Neuron (in vitro differentiated cells): Measurements from ENCODE around the gene GMPS.
"Not testable (repeated sequence)": the region's sequence is repeated elsewhere in the genome, so short reads cannot be mapped to it uniquely, and the experiment has no call there.

Source experiments
- H2AFZ ChIP-seq: one replicate; pipeline ENCODE4 v1.6.1; 2013; ENCODE audit warnings: low read depth, mild to moderate bottlenecking, inconsistent platforms, low read length, moderate library complexity
- H3K27me3 ChIP-seq: one replicate; pipeline ENCODE4 v1.6.1; 2013; ENCODE audit warnings: low read length; ENCODE audit not compliant: insufficient read depth
- H3K36me3 ChIP-seq: one replicate; pipeline ENCODE4 v1.6.1; 2013; ENCODE audit warnings: low read length; ENCODE audit not compliant: insufficient read depth
- H3K4me1 ChIP-seq: one replicate; pipeline ENCODE4 v1.6.1; 2013; ENCODE audit warnings: low read length; ENCODE audit not compliant: insufficient read depth
- H3K4me3 ChIP-seq: 2 replicates; pipeline ENCODE4 v1.5.1; 2013; ENCODE audit warnings: mild to moderate bottlenecking, low read length, moderate library complexity
- H3K9me3 ChIP-seq: one replicate; pipeline ENCODE4 v1.6.1; 2013; ENCODE audit warnings: low read length

GMPS gene

DNA sequence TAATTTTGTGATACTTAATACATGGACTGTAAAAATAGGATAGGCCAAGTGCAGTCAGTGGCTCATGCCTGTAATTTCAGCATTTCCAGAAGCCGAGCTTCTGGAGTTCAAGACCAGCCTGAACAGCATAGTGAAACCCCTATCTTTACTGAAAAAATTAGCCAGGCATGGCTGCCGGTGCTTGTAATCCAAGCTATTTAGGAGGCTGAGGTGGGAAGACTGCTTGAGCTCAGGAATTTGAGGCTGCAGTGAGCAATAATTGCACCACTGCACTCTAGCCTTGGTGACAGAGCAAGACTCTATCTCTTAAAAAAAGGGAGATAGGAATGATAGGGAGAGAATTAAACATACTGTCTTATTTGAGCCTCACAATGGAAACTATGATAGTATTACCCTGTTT is 51.0 kb downstream of the GMPS start:
- no peak overlapping the region for H2AFZ ChIP-seq
- no peaks in the 10 kb centered on the region for H3K27me3 ChIP-seq
- H3K36me3 ChIP-seq, result peaks cover 72% of the 10 kb centered on the region

DNA sequence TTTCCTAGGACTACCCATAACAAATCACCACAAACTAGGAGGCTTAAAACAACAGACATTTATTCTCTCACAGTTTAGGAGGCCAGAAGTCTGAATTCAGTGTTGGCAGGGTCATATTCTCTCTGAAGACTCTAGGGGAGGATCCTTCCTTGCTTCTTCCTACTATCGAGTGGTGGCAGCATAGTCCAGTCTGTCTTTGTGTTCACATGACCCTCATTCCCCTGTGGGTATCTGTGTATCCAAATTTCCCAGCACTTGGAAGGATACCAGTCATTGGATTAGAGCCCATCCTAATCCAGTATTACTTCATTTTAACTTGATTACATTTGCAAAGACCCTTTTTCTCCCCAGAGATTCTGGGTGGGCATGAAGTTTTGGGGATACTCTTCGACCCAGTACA is 63.8 kb downstream of the GMPS start:
- H3K4me3 ChIP-seq, result no peak overlapping the region
- no peaks in the 10 kb centered on the region for H3K9me3 ChIP-seq
- no peak overlapping the region for H2AFZ ChIP-seq
- no peaks in the 10 kb centered on the region for H3K4me1 ChIP-seq
- H3K27me3 ChIP-seq, result no peaks in the 10 kb centered on the region
- peaks cover 71% of the 10 kb centered on the region for H3K36me3 ChIP-seq

More for the DNA sequence above, 51.0 kb downstream of the GMPS start:
- Histone ChIP-seq H3K4me1 (no peaks in the 10 kb centered on the region), H3K4me3 (no peak overlapping the region), H3K9me3 (no peaks in the 10 kb centered on the region)

DNA sequence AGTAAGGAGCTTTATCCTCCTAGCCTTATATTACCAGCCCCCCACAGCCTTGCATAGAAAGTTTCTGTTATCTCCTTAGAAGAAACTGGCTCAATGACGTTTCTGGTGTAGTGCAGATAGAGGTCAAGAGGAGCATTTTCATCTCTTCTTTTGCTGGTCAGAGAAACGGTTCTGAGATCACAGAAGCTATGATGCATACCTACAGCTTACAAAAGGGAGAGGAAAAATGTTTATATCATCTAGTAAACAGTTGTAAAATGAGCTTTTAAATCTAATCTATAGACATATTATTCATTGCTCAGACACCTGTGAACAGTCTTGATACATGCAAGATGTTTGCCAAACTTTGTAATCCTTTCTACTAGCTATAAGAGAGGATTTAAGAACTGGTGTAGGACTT is 68.0 kb downstream of the GMPS start:
- H3K27me3 ChIP-seq, result no peaks in the 10 kb centered on the region
- H3K4me3 ChIP-seq, result no peak overlapping the region
- H3K9me3 ChIP-seq, result no peaks in the 10 kb centered on the region
- H3K4me1 ChIP-seq, result no peaks in the 10 kb centered on the region
- H3K36me3 ChIP-seq, result peaks cover 75% of the 10 kb centered on the region
- H2AFZ ChIP-seq, result no peak overlapping the region

DNA sequence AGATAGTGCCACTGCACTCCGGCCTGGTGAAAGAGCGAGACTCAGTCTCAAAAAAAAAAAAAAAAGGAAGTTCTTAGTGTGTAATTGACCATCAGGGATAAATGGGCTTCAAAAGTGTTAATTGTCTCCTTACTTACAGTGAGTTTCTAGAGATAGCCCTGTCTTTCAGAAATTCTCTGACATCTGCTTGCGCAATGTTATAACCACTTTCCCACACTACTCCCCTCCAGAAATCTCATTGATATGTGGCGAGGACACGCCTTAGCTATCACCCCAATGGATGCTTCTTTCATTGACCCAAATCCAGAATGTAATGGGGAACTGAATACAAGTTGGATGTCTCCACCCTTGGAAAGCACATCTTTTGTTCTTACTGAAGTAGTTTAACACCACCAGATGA is 70.9 kb downstream of the GMPS start:
- H2AFZ ChIP-seq, result no peak overlapping the region
- H3K27me3 ChIP-seq, result no peaks in the 10 kb centered on the region
- no peaks in the 10 kb centered on the region for H3K4me1 ChIP-seq
- H3K9me3 ChIP-seq, result no peaks in the 10 kb centered on the region
- no peak overlapping the region for H3K4me3 ChIP-seq
- H3K36me3 ChIP-seq, result peaks cover 53% of the 10 kb centered on the region

DNA sequence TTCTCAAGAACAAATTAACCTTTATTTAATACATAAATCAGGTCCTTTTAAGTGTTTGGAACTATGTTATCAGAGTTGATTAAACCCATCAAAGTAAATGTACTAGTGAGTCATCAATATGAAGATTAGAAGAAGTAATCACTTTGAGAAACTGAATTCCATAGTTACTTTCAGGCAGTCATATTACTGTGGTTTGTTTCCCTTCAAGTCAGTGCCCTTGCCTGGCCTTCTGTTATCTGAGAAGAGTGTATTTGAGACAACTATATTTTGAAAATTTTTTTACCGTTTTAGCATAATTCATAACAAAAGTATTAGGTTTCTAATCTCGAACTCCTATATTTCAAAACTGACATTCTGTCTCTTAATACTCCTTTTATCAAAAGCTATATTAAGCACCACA is 73.6 kb downstream of the GMPS start:
- no peaks in the 10 kb centered on the region for H3K4me1 ChIP-seq
- no peak overlapping the region for H2AFZ ChIP-seq
- no peaks in the 10 kb centered on the region for H3K27me3 ChIP-seq
- no peak overlapping the region for H3K4me3 ChIP-seq
- no peaks in the 10 kb centered on the region for H3K9me3 ChIP-seq
- H3K36me3 ChIP-seq, result peaks cover 26% of the 10 kb centered on the region

DNA sequence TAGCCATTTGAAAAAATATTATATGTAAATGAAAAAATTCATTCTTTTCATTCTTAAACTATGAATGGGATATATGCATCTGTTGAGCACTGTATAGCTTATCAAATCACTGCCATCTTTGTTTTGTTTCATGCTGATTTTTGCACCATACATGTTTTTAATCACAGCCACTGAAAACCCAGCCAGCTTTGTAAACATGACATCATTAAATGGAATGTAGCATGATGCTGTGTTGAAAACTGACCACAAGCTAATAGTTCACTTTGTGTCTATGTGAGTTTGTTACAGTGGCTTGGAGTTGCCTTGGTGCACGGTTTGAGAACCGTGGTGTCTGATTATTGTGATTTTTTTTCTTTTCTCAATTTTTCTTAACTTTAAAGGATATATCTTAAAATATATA is 75.7 kb downstream of the GMPS start:
- H3K36me3 ChIP-seq, result peaks cover 16% of the 10 kb centered on the region
- no peak overlapping the region for H2AFZ ChIP-seq
- H3K4me1 ChIP-seq, result no peaks in the 10 kb centered on the region
- no peak overlapping the region for H3K4me3 ChIP-seq
- H3K27me3 ChIP-seq, result no peaks in the 10 kb centered on the region
- H3K9me3 ChIP-seq, result no peaks in the 10 kb centered on the region

DNA sequence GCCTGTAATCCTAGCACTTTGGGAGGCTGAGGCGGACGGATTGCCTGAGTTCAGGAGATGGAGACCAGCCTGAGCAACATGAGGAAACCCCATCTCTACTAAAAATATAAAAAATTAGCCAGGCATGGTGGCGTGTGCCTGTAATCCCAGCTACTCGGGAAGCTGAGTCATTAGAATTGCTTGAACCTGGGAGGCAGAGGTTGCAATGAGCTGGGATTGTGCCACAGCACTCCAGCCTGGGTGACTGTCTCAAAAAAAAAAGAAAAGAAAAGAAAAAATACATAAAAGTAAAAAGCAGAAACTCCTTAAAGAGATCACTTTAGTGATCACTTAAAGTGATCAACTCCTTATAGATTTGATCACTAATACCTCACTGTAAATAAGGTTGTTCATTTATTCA is 78.0 kb downstream of the GMPS start:
- Histone ChIP-seq H3K27me3 (no peaks in the 10 kb centered on the region), H3K4me1 (no peaks in the 10 kb centered on the region), H3K9me3 (peaks cover 2% of the 10 kb centered on the region), H2AFZ (no peak overlapping the region), H3K4me3 (no peak overlapping the region), H3K36me3 (peaks cover 3% of the 10 kb centered on the region)

DNA sequence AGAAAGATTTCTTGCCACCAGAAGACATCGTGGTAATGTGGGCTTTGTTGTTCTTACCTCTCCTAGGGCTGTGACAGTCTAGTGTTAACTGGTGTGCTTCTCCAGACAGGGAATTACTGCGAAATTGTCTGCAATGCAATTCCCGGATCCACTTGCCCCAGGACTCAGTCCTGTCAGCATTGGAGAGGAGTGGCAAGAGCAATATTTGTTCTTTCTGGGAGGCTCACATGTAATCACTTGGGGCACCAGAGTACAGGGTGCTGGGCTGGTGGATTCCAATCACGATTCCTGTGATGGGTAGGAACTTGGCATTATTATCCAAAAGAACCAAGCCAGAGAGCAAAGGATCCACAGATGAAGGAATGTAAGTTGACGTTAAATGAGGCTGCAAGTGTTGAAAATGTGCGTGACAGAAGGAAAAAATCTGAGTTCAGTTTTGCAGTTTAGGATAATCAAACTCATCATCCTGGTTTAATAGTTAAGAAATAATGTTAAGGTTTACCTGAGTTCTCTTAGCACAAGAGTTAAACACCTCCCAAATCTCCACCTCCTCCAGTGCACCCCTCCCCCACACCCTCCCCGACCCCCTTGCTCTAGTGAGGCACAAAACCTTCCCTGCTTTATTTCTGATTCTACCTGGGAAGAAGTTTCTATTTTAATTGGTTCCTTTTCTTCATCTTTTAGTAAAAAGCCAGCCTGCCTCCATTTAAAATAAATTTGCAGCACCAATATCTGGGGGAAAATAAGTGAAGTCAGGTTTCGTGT is 79.2 kb downstream of the GMPS start:
- H3K36me3 ChIP-seq, result peaks cover 2% of the 10 kb centered on the region
- H3K4me1 ChIP-seq, result no peaks in the 10 kb centered on the region
- no peak overlapping the region for H3K4me3 ChIP-seq
- no peak overlapping the region for H2AFZ ChIP-seq
- H3K9me3 ChIP-seq, result peaks cover 2% of the 10 kb centered on the region
- H3K27me3 ChIP-seq, result no peaks in the 10 kb centered on the region

DNA sequence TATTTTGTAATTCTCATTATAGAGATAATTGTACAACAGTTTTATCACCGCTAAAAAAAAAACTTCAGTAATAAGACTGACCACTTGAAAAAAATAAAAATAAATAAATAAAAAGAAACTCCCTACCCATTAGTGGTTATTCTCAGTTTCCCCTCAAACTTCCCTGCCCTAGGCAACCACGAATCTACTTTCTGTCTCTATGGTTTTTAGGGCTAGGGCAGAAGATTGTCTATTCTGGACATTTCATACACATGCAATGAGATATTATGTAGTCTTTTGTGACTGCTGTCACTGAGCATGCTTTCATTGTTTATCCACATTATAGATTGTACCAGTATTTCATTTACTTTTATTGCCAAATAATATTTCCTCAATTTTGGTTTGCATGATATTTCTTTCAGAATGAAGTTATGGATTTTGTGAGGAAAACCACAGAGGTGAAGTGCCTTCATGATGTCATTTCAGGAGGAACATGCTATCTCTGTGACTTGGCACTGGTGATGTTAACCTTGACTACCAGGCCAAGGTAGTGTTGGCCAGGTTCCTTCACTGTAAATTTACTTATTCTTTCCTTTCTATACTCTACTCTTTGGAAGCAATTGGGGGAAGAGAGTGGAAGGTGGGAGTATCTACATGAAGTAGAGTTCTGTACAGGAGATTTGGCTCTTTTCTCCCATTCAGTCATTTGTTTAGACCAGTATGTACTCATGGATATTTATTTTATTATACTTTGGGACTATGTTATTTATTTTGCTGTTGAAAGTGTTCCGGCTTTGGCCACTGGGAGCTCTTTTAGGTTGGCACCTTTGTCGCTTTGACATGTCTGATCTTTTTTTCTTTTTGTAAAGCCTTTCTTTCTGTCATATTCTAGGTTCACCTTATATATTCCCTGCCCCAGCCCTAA is 86.3 kb downstream of the GMPS start:
- H3K4me1 ChIP-seq, result no peaks in the 10 kb centered on the region
- no peak overlapping the region for H3K4me3 ChIP-seq
- H3K36me3 ChIP-seq, result no peaks in the 10 kb centered on the region
- no peaks in the 10 kb centered on the region for H3K27me3 ChIP-seq
- no peak overlapping the region for H2AFZ ChIP-seq
- H3K9me3 ChIP-seq, result peaks cover 2% of the 10 kb centered on the region

DNA sequence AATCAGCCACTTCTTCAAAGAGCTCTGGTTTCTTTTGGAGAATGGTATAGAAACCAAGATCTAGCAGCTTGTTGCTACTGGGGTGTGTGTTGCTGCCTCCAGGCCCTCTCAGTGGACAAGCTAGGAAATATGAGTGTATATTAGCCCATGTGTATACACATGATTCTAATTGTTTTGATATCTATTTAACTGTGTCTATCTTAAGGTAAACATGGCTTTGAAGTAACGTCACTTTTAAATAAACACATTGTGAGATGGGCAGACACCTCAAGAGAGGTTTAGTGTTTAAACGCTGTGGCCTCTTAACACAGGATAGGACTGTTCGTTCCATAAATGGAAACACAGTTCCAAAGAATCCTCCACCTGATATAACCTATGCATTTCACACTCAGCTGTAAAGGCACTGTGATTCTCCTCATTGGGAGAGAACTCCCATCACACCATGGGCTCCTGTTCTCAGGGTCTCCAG is 87.0 kb downstream of the GMPS start:
- Histone ChIP-seq H3K9me3 (peaks cover 2% of the 10 kb centered on the region), H3K4me3 (no peak overlapping the region), H2AFZ (no peak overlapping the region), H3K4me1 (no peaks in the 10 kb centered on the region), H3K36me3 (no peaks in the 10 kb centered on the region), H3K27me3 (no peaks in the 10 kb centered on the region)

DNA sequence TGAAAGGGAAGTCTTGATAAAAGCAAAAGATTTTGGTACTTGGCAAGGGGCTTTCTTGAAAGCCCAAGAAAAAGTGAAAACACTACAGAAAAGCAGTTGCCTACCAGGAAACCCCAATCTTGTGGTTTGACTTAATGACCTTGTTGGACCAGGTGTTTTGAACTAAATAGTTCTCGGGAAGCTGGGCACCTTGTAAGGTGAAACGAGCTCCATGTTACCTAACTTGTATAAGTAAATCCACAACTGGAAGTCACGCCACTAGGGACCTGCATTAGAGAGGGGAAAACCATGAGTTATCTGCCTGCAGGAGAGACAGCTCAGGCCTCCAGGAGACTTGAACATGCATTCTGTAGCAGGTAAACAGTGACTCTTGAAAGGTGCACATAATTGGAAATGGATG is 88.2 kb downstream of the GMPS start:
- Histone ChIP-seq H2AFZ (no peak overlapping the region), H3K4me1 (no peaks in the 10 kb centered on the region), H3K27me3 (no peaks in the 10 kb centered on the region), H3K9me3 (no peaks in the 10 kb centered on the region), H3K4me3 (no peak overlapping the region), H3K36me3 (no peaks in the 10 kb centered on the region)

DNA sequence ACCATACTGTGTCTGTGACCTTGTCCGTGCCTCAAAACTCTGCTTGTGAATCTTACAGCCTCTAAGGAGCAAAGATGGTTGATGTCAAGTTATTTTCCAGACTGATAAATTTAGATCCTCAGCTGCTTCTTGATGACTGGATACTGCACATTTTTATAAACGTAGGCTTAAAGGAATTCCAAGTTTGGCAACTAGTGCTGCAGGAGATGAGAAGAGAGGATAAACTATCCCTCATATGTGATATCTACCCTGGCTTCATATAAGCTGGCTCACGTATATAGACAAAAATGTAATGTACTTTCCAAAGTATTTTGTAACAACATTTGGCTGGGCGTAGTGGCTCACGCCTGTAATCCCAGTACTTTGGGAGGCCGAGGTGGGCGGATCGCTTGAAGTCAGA is 89.6 kb downstream of the GMPS start:
- H2AFZ ChIP-seq, result no peak overlapping the region
- no peaks in the 10 kb centered on the region for H3K4me1 ChIP-seq
- no peaks in the 10 kb centered on the region for H3K27me3 ChIP-seq
- no peak overlapping the region for H3K4me3 ChIP-seq
- no peaks in the 10 kb centered on the region for H3K36me3 ChIP-seq
- H3K9me3 ChIP-seq, result no peaks in the 10 kb centered on the region

DNA sequence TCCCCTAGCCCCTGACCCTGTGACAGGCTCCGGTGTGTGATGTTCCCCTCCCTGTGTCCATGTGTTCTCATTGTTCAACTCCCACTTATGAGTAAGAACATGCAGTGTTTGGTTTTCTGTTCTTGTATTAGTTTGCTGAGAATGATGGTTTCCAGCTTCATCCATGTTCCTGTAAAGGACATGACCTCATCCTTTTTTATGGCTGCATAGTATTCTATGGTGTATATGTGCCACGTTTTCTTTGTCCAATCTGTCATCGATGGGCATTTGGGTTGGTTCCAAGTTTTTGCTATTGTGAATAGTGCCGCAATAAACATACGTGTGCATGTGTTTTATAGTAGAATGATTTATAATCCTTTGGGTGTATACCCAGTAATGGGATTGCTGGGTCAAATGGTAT is 90.6 kb downstream of the GMPS start:
- not testable (repeated sequence) for H3K4me1 ChIP-seq, H3K36me3 ChIP-seq, H3K4me3 ChIP-seq, H3K27me3 ChIP-seq, H2AFZ ChIP-seq, H3K9me3 ChIP-seq
